SK-N-SH treated with all-trans-retinoic acid at 6 μM for 48 hours (cell line): Measurements from ENCODE around the gene ABCD3.
"Not testable (repeated sequence)": the region's sequence is repeated elsewhere in the genome, so short reads cannot be mapped to it uniquely, and the experiment has no call there.

Experiments used
- CSDC2 ChIP-seq: fragments of 250-450 bp; sonication (Bioruptor Pico); IDR thresholded peaks from 2 replicates; pipeline ENCODE4 v1.5.0; 2020; ENCODE audit warnings: mild to moderate bottlenecking, moderate library complexity
- CSRNP3 ChIP-seq: fragments of 250-450 bp; sonication (Bioruptor Pico); IDR thresholded peaks from 2 replicates; pipeline ENCODE4 v1.5.1; 2021; ENCODE audit warnings: mild to moderate bottlenecking, moderate library complexity
- ISL1 ChIP-seq: fragments of 250-450 bp; sonication (Bioruptor Pico); IDR thresholded peaks from 2 replicates; pipeline ENCODE4 v2.1.2; 2022; ENCODE audit warnings: mild to moderate bottlenecking, moderate library complexity
- OSR1 ChIP-seq: fragments of 250-450 bp; sonication (Bioruptor Pico); IDR thresholded peaks from 2 replicates; pipeline ENCODE4 v1.8.0; 2022; ENCODE audit warnings: moderate library complexity, mild to moderate bottlenecking, inconsistent platforms
- PPARA ChIP-seq: fragments of 250-450 bp; sonication (Bioruptor Pico); IDR thresholded peaks from 2 replicates; pipeline ENCODE4 v1.5.0; 2020; ENCODE audit warnings: mild to moderate bottlenecking, borderline replicate concordance
- SNAI2 ChIP-seq: fragments of 250-450 bp; sonication (Bioruptor Pico); IDR thresholded peaks from 2 replicates; pipeline ENCODE4 v1.5.0; 2020; ENCODE audit warnings: mild to moderate bottlenecking, moderate library complexity
- TOX ChIP-seq: fragments of 250-450 bp; sonication (Bioruptor Pico); IDR thresholded peaks from 2 replicates; pipeline ENCODE4 v1.8.0; 2021; ENCODE audit warnings: mild to moderate bottlenecking, moderate library complexity, borderline replicate concordance
- ZC3H10 ChIP-seq: fragments of 250-450 bp; sonication (Bioruptor Pico); IDR thresholded peaks from 2 replicates; pipeline ENCODE4 v1.5.1; 2021; ENCODE audit warnings: mild to moderate bottlenecking, moderate library complexity
- ZNF70 ChIP-seq: fragments of 450-650 bp; formaldehyde crosslinking; IDR thresholded peaks from 2 replicates; pipeline ENCODE4 v1.5.0; 2020; ENCODE audit warnings: mild to moderate bottlenecking, moderate library complexity
- ZNF8 ChIP-seq: fragments of 450-650 bp; formaldehyde crosslinking; IDR thresholded peaks from 2 replicates; pipeline ENCODE4 v1.5.0; 2020; ENCODE audit warnings: mild to moderate bottlenecking, moderate library complexity
- TF ChIP-seq, protein P1 (sequence below): fragments of 250-450 bp; sonication (Bioruptor Pico); IDR thresholded peaks from 2 replicates; pipeline ENCODE4 v1.5.0; 2020; ENCODE audit warnings: mild to moderate bottlenecking, moderate library complexity
- TF ChIP-seq, protein P2 (sequence below): fragments of 250-450 bp; sonication (Bioruptor Pico); IDR thresholded peaks from 2 replicates; pipeline ENCODE4 v1.8.0; 2020; ENCODE audit warnings: mild to moderate bottlenecking, moderate library complexity, borderline replicate concordance
- TF ChIP-seq, protein P3 (sequence below): fragments of 250-450 bp; sonication (Bioruptor Pico); IDR thresholded peaks from 2 replicates; pipeline ENCODE4 v1.5.1; 2020; ENCODE audit warnings: low read depth, mild to moderate bottlenecking, moderate library complexity

DNA sequence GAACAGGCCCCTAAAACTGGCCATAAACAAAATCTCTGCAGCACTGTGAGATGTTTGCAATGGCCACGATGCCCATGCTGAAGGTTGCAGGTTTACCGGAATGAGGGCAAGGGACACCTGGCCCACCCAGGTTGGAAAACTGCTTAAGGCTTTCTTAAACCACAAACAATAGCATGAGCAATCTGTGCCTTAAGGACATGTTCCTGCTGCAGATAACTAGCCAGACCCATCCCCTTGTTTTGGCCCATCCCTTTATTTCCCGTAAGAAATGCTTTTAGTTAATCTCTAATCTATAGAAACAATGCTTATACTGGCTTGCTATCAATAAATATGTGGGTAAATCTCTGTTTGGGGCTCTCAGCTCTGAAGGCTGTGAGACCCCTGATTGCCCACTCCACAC is 26.6 kb downstream of the ABCD3 start:
- TF ChIP-seq TOX (CRISPR knock-in tag); PPARA (CRISPR knock-in tag); ZNF8 (CRISPR knock-in tag); ISL1; ZC3H10 (CRISPR knock-in tag); CSDC2 (CRISPR knock-in tag); SNAI2; OSR1 (CRISPR knock-in tag); ZNF70 (CRISPR knock-in tag); CSRNP3 (CRISPR knock-in tag): not testable (repeated sequence)
- TF ChIP-seq, protein P1, sequence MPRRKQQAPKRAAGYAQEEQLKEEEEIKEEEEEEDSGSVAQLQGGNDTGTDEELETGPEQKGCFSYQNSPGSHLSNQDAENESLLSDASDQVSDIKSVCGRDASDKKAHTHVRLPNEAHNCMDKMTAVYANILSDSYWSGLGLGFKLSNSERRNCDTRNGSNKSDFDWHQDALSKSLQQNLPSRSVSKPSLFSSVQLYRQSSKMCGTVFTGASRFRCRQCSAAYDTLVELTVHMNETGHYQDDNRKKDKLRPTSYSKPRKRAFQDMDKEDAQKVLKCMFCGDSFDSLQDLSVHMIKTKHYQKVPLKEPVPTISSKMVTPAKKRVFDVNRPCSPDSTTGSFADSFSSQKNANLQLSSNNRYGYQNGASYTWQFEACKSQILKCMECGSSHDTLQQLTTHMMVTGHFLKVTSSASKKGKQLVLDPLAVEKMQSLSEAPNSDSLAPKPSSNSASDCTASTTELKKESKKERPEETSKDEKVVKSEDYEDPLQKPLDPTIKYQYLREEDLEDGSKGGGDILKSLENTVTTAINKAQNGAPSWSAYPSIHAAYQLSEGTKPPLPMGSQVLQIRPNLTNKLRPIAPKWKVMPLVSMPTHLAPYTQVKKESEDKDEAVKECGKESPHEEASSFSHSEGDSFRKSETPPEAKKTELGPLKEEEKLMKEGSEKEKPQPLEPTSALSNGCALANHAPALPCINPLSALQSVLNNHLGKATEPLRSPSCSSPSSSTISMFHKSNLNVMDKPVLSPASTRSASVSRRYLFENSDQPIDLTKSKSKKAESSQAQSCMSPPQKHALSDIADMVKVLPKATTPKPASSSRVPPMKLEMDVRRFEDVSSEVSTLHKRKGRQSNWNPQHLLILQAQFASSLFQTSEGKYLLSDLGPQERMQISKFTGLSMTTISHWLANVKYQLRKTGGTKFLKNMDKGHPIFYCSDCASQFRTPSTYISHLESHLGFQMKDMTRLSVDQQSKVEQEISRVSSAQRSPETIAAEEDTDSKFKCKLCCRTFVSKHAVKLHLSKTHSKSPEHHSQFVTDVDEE (CRISPR knock-in tag) = not testable (repeated sequence)
- TF ChIP-seq, protein P2, sequence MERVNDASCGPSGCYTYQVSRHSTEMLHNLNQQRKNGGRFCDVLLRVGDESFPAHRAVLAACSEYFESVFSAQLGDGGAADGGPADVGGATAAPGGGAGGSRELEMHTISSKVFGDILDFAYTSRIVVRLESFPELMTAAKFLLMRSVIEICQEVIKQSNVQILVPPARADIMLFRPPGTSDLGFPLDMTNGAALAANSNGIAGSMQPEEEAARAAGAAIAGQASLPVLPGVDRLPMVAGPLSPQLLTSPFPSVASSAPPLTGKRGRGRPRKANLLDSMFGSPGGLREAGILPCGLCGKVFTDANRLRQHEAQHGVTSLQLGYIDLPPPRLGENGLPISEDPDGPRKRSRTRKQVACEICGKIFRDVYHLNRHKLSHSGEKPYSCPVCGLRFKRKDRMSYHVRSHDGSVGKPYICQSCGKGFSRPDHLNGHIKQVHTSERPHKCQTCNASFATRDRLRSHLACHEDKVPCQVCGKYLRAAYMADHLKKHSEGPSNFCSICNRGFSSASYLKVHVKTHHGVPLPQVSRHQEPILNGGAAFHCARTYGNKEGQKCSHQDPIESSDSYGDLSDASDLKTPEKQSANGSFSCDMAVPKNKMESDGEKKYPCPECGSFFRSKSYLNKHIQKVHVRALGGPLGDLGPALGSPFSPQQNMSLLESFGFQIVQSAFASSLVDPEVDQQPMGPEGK (CRISPR knock-in tag) = not testable (repeated sequence)
- TF ChIP-seq, protein P3, sequence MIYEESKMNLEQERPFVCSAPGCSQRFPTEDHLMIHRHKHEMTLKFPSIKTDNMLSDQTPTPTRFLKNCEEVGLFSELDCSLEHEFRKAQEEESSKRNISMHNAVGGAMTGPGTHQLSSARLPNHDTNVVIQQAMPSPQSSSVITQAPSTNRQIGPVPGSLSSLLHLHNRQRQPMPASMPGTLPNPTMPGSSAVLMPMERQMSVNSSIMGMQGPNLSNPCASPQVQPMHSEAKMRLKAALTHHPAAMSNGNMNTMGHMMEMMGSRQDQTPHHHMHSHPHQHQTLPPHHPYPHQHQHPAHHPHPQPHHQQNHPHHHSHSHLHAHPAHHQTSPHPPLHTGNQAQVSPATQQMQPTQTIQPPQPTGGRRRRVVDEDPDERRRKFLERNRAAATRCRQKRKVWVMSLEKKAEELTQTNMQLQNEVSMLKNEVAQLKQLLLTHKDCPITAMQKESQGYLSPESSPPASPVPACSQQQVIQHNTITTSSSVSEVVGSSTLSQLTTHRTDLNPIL = not testable (repeated sequence)
